ENCODE results near the gene PGD. TPM values are rescaled to one million over a fixed set of nuclear protein-coding genes. Genes with fewer than 3 reads are reported as not detected.
A peak's percentile ranks its signal among the peaks of the same experiment; 100 is the strongest.

Gene PGD
- total RNA-seq, 1 donor: 108 TPM

- no peak for DNase-seq (ENCODE audit: low read depth)
- TF ChIP-seq CTCF (IDR thresholded peaks at IDR 0.05; ENCODE audit: insufficient read depth, low read length): no peak
- no peak overlapping the region for H3K4me3 ChIP-seq (ENCODE audit: low read depth, low read length)
Measured at GRCh38 chr1:10446790-10447422, 48.0 kb downstream of the PGD start.

- TF ChIP-seq CTCF (IDR thresholded peaks at IDR 0.05; ENCODE audit: insufficient read depth, low read length): no peak
- DNase-seq (ENCODE audit: low read depth): no peak
- no peak within 1 kb of the TSS for H3K4me3 ChIP-seq (ENCODE audit: low read depth, low read length)
Measured at GRCh38 chr1:10449751-10450150, 50.9 kb downstream of the PGD start, which contains the start of gene CORT. CORT (plus strand) TSS chr1:10450031; CDS start chr1:10450224, 193 bp downstream.

- no peak overlapping the region for H3K4me3 ChIP-seq (ENCODE audit: low read depth, low read length)
- no peak for TF ChIP-seq CTCF (IDR thresholded peaks at IDR 0.05; ENCODE audit: insufficient read depth, low read length)
- DNase-seq (ENCODE audit: low read depth): no peak
Measured at GRCh38 chr1:10450156-10450814, 51.4 kb downstream of the PGD start.

GRCh38 chr1:10450836-10451235 is 52.0 kb downstream of the PGD start:
- peak; percentile 20 for DNase-seq (ENCODE audit: low read depth)
- H3K4me3 ChIP-seq (ENCODE audit: low read depth, low read length): peak overlapping the region; percentile 11

GRCh38 chr1:10451287-10451686 is 52.4 kb downstream of the PGD start:
- DNase-seq (ENCODE audit: low read depth): peak; percentile 68
- peak overlapping the region; percentile 34 for H3K4me3 ChIP-seq (ENCODE audit: low read depth, low read length)
- no peak for TF ChIP-seq CTCF (IDR thresholded peaks at IDR 0.05; ENCODE audit: insufficient read depth, low read length)

More at GRCh38 chr1:10450836-10451235, 52.0 kb downstream of the PGD start:
- TF ChIP-seq CTCF (IDR thresholded peaks at IDR 0.05; ENCODE audit: insufficient read depth, low read length): no peak

GRCh38 chr1:10456048-10456447 is 57.2 kb downstream of the PGD start:
- no peak for TF ChIP-seq CTCF (IDR thresholded peaks at IDR 0.05; ENCODE audit: insufficient read depth, low read length)
- no peak overlapping the region for H3K4me3 ChIP-seq (ENCODE audit: low read depth, low read length)
- DNase-seq (ENCODE audit: low read depth): no peak
